ENCODE results near the gene AKR7A2. TPM values are rescaled to one million over a fixed set of nuclear protein-coding genes. Genes with fewer than 3 reads are reported as not detected.

Gene AKR7A2
- total and polyA plus RNA-seq, 2 experiments from 2014 or later = 20.8 to 53.6 TPM

GRCh38 chr1:19322481-19322880, 10.5 kb upstream of the AKR7A2 start (continued):
- TF ChIP-seq STAT1 (IDR thresholded peaks at IDR 0.05; ENCODE audit: unreplicated experiment) = no peak

GRCh38 chr1:19321071-19321470, 9.1 kb upstream of the AKR7A2 start:
- no peaks in the 10 kb centered on the region for H3K9me3 Mint-ChIP-seq
- Histone ChIP-seq H3K27me3 (ENCODE audit: insufficient read depth) (no peaks in the 10 kb centered on the region), H3K4me2 (no peak overlapping the region), H4K20me1 (replicated peaks; ENCODE audit: insufficient read depth) (no peaks in the 10 kb centered on the region), H3K4me3 (no peak overlapping the region), H3K36me3 (ENCODE audit: insufficient read depth) (no peaks in the 10 kb centered on the region; the same call in 1 of the 2 replicates), H3K79me2 (replicated peaks; ENCODE audit: insufficient read depth) (no peaks in the 10 kb centered on the region), H3K9me2 (ENCODE audit: insufficient read depth) (no peaks in the 10 kb centered on the region), H3K4me1 (ENCODE audit: insufficient read depth) (no peaks in the 10 kb centered on the region), H2AFZ (no peak overlapping the region), H3F3A (replicated peaks; ENCODE audit: low read depth) (no peaks in the 10 kb centered on the region), H3K27ac (ENCODE audit: low read depth) (no peak overlapping the region)
- ATAC-seq (no peak), DNase-seq (ENCODE audit: low spot score) (no peak)
- no peak overlapping the region for H3K4me3 Mint-ChIP-seq
- H3K4me1 Mint-ChIP-seq = peaks cover 7% of the 10 kb centered on the region; the same call in 2 of the 3 replicates
- peaks cover 5% of the 10 kb centered on the region for H3K27me3 Mint-ChIP-seq (ENCODE audit: insufficient read depth, low read depth, poor library complexity)
- TF ChIP-seq, protein P1, sequence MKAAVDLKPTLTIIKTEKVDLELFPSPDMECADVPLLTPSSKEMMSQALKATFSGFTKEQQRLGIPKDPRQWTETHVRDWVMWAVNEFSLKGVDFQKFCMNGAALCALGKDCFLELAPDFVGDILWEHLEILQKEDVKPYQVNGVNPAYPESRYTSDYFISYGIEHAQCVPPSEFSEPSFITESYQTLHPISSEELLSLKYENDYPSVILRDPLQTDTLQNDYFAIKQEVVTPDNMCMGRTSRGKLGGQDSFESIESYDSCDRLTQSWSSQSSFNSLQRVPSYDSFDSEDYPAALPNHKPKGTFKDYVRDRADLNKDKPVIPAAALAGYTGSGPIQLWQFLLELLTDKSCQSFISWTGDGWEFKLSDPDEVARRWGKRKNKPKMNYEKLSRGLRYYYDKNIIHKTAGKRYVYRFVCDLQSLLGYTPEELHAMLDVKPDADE (IDR thresholded peaks at IDR 0.05) = no peak
- TF ChIP-seq CTCF (conservative IDR thresholded peaks at IDR 0.05; ENCODE audit: low read depth in 2 of 2) = no peak
- TF ChIP-seq POLR2AphosphoS5 (IDR thresholded peaks at IDR 0.05; ENCODE audit: low read depth) = no peak
- TF ChIP-seq EZH2phosphoT487 (IDR thresholded peaks at IDR 0.05; ENCODE audit: unreplicated experiment) = no peak
- no peak for TF ChIP-seq NANOG (IDR thresholded peaks at IDR 0.05; ENCODE audit: borderline replicate concordance)
- TF ChIP-seq ZNF462 (CRISPR knock-in tag; IDR thresholded peaks at IDR 0.05) = no peak
- TF ChIP-seq STAT1 (IDR thresholded peaks at IDR 0.05; ENCODE audit: unreplicated experiment) = no peak
- no peak for TF ChIP-seq EZH2 (IDR thresholded peaks at IDR 0.05; ENCODE audit: low read depth, unreplicated experiment)
- no peak overlapping the region for H3K27ac Mint-ChIP-seq
- peaks cover 22% of the 10 kb centered on the region for H3K36me3 Mint-ChIP-seq (ENCODE audit: low read depth)
